Heart right ventricle (tissue), 16 donors: ENCODE data around the gene LAMA2. TPM values are rescaled to one million over a fixed set of nuclear protein-coding genes. Genes with fewer than 3 reads are reported as not detected.

ENCODE experiments used
- ATAC-seq, 8 donors: fragments of 200-7000 bp; cut with Tn5 transposase; one replicate each; pipeline ENCODE4 v1.9.1; 2020; ENCODE audit warnings: mild to moderate bottlenecking in 8 of 8, moderate library complexity in 8 of 8, moderate number of reproducible peaks in 1 of 8
- DNase-seq, 2 donors: peaks; one replicate each; pipeline ENCODE4 v3.0.0-alpha.2; 2020
- H3K27ac ChIP-seq, 10 donors: fragments of 200-600 bp; sonication (generic) in 2 of 10; one replicate each; pipeline versions ENCODE4 v1.5.0 to v1.8.0; 2020 to 2022; ENCODE audit warnings: mild to moderate bottlenecking in 3 of 10
- H3K27me3 ChIP-seq, 7 donors: fragments of 200-600 bp; one replicate each; pipeline ENCODE4 v1.8.0; 2021 to 2022; ENCODE audit warnings: mild to moderate bottlenecking in 2 of 7
- H3K36me3 ChIP-seq, 9 donors: fragments of 200-600 bp; sonication (generic) in 1 of 9; one replicate each; pipeline versions ENCODE4 v1.5.0 to v1.8.0; 2020 to 2022; ENCODE audit warnings: mild to moderate bottlenecking in 2 of 9
- H3K4me1 ChIP-seq, 9 donors: fragments of 200-600 bp; sonication (generic) in 1 of 9; one replicate each; pipeline versions ENCODE4 v1.5.0 to v1.8.0; 2020 to 2022; ENCODE audit warnings: mild to moderate bottlenecking in 4 of 9
- H3K4me3 ChIP-seq, 10 donors: fragments of 200-600 bp; sonication (generic) in 2 of 10; one replicate each; pipeline versions ENCODE4 v1.5.0 to v1.8.0; 2020 to 2022; ENCODE audit warnings: mild to moderate bottlenecking in 7 of 10, moderate library complexity in 2 of 10
- H3K9me3 ChIP-seq, 11 donors: fragments of 200-600 bp in 10 of 11; sonication (generic) in 2 of 11; one replicate each; pipeline versions ENCODE4 v1.5.0 to v1.8.0; 2013 to 2022; ENCODE audit warnings: mild to moderate bottlenecking in 2 of 11, control low read depth in 1 of 11, moderate library complexity in 1 of 11
- CTCF ChIP-seq, 9 donors: fragments of 200-600 bp; sonication (generic) in 2 of 9; IDR thresholded peaks; one replicate each; pipeline versions ENCODE4 v1.5.0 to v1.8.0; 2021 to 2022; ENCODE audit warnings: antibody characterized with exemption in 9 of 9, mild to moderate bottlenecking in 5 of 9, moderate library complexity in 1 of 9
- WGBS, 2 donors: extraction: QIAGEN DNeasy Blood & Tissue Kit; methylation state at CpG; one replicate each; pipeline ENCODE4 v1.1.7; 2013; ENCODE audit warnings: inconsistent platforms in 1 of 2; 5-methylcytosine and 5-hydroxymethylcytosine counted together
- intact Hi-C, 10 donors: fragments of 100-400 bp; cut with DNase I; formaldehyde crosslinking; loops; one replicate each; pipeline versions ENCODE4 v1.11.1 to v1.14.2; 2022
- polyA plus RNA-seq, 2 donors: library from polyadenylated mRNA; stranded (reverse); fragments of 200-250 nt; gene quantifications; one replicate each; pipeline ENCODE4 v1.2.3, GENCODE V29; 2013
- total RNA-seq, 10 donors: library from RNA; stranded (reverse); fragmentation: NEBNext Ultra II Directional in 3 of 10; extraction: Animal tissue kit (Norgen Biotek cat#: 25700) in 3 of 10; gene quantifications; one replicate each; pipeline versions ENCODE4 v1.2.1 to v1.2.4, GENCODE V29; 2021 to 2023
- donor health status: Arrhythmogenic right ventricular cardiomyopathy.
- donor health status: ischemic (EF 13 %, LVEDD 7.1; RV severe dilation, severe dysfunction).
- donor health status: healthy with polysubstance abuse.
- donor health status: DM: no; HTN: yes; CAD: no.
- donor health status: DM: no; HTN: no; CAD: no.
- donor health status: ischemic (EF 25% LVEDD 6.9; RV normal size, moderate dysfunction).
- donor health status: ischemic (EF 25% LVEDD 5.7; RV mildly dilated, moderate dysfunction).
- donor health status: healthy.
- donor health status: DM: yes; HTN: yes; CAD: no.
- donor health status: Ischemic cardiomyopathy.
- donor health status: ischemic (EF 35%, LVEDD 5.7; RV mildly dilated, moderate dysfunction).
- donor health status: nonischemic (EF 11% LVEDD 7.7; RV severe dilation, severe dysfunction).
- donor health status: DM: yes; HTN: yes; CAD: no.
- donor health status: PGD.
- donor health status: ischemic (EF 29% LVEDD 5.4; RV normal size, mild dysfunction).
- donor health status: nonischemic (EF 23%, LVEDD 6.1; RV moderate dilation, normal function).

The LAMA2 gene
- total and polyA plus RNA-seq, 12 donors = 31.1 to 293 (median 223) TPM

GRCh38 chr6:129359811-129360681, 477.1 kb downstream of the LAMA2 start:
- no peaks in the 10 kb centered on the region for H3K9me3 ChIP-seq
- DNase-seq (no peak), ATAC-seq (no peak)
- no peak overlapping the region for H3K27ac ChIP-seq
- H3K4me3 ChIP-seq = no peak overlapping the region
- intact Hi-C loops = loop anchor here in 1 of 10 donors (10.0 kb wide), 1 partner anchor 635 kb away; no protein-coding TSS in a partner anchor
- H3K4me1 ChIP-seq = peaks cover 0 to 25% (median 12%) of the 10 kb centered on the region in 9 donors
- TF ChIP-seq CTCF (IDR thresholded peaks at IDR 0.05) = no peak
- peaks cover 0 to 85% (median 7%) of the 10 kb centered on the region in 9 donors for H3K36me3 ChIP-seq
- 88 to 91% methylated on average over 2 of the region's 2 CpGs for WGBS, 2 donors
- no peaks in the 10 kb centered on the region for H3K27me3 ChIP-seq

GRCh38 chr6:129360682-129360955, 477.7 kb downstream of the LAMA2 start:
- WGBS, 2 donors = 89 to 93% methylated on average over 2 of the region's 2 CpGs
- Histone ChIP-seq H3K4me1 (peaks cover 0 to 20% (median 12%) of the 10 kb centered on the region in 9 donors), H3K27ac (peak overlapping the region in 1 of 10 donors; percentile 1), H3K4me3 (no peak overlapping the region), H3K36me3 (peaks cover 0 to 88% (median 7%) of the 10 kb centered on the region in 9 donors), H3K9me3 (no peaks in the 10 kb centered on the region), H3K27me3 (no peaks in the 10 kb centered on the region)
- ATAC-seq (no peak), DNase-seq (no peak)
- TF ChIP-seq CTCF (IDR thresholded peaks at IDR 0.05) = no peak
- intact Hi-C loops = loop anchor here in 1 of 10 donors (10.0 kb wide), 1 partner anchor 636 kb away; no protein-coding TSS in a partner anchor

GRCh38 chr6:129364037-129364436, 481.1 kb downstream of the LAMA2 start:
- TF ChIP-seq CTCF (IDR thresholded peaks at IDR 0.05) = no peak
- no peak overlapping the region for H3K27ac ChIP-seq
- 89 to 93% methylated on average over 3 of the region's 3 CpGs for WGBS, 2 donors
- H3K9me3 ChIP-seq = no peaks in the 10 kb centered on the region
- H3K4me3 ChIP-seq = no peak overlapping the region
- ATAC-seq (no peak), DNase-seq (no peak)
- peaks cover 0 to 99% (median 8%) of the 10 kb centered on the region in 9 donors for H3K36me3 ChIP-seq
- peaks cover 0 to 11% (median under 1%) of the 10 kb centered on the region in 9 donors for H3K4me1 ChIP-seq
- intact Hi-C loops = loop anchor here in 1 of 10 donors (10.0 kb wide), 1 partner anchor 639 kb away; no protein-coding TSS in a partner anchor
- no peaks in the 10 kb centered on the region for H3K27me3 ChIP-seq

- ATAC-seq = no peak
- 61 to 81% methylated on average over 3 of the region's 3 CpGs for WGBS, 2 donors
Observed at GRCh38 chr6:129364767-129365166, 481.8 kb downstream of the LAMA2 start.

More at GRCh38 chr6:129364767-129365166, 481.8 kb downstream of the LAMA2 start:
- peaks cover 0 to 94% (median 8%) of the 10 kb centered on the region in 9 donors for H3K36me3 ChIP-seq
- intact Hi-C loops = loop anchor here in 1 of 10 donors (10.0 kb wide), 1 partner anchor 640 kb away; no protein-coding TSS in a partner anchor
- DNase-seq = no peak
- peaks cover 0 to 16% (median 5%) of the 10 kb centered on the region in 9 donors for H3K4me1 ChIP-seq
- H3K9me3 ChIP-seq = no peaks in the 10 kb centered on the region
- H3K4me3 ChIP-seq = no peak overlapping the region
- H3K27ac ChIP-seq = no peak overlapping the region
- no peaks in the 10 kb centered on the region for H3K27me3 ChIP-seq
- TF ChIP-seq CTCF (IDR thresholded peaks at IDR 0.05) = no peak
